ENCODE measurements around the gene MOB1A.
"Not testable (repeated sequence)": the region's sequence is repeated elsewhere in the genome, so short reads cannot be mapped to it uniquely, and the experiment has no call there.

The MOB1A gene

GRCh38 chr2:74216642-74217041, 38.0 kb upstream of the MOB1A start:
- H3K4me1 ChIP-seq (ENCODE audit: control insufficient read depth, insufficient read depth, low read length): no peaks in the 10 kb centered on the region
- whole genome bisulfite sequencing, 2 experiments: 91 to 92% methylated on average over 2 of the region's 2 CpGs
- H3K27me3 ChIP-seq (ENCODE audit: control insufficient read depth, insufficient read depth, low read length, poor library complexity, severe bottlenecking): no peaks in the 10 kb centered on the region
- no peak overlapping the region for H3K4me3 ChIP-seq (ENCODE audit: insufficient read depth, low read depth, low read length)
- peaks cover 17% of the 10 kb centered on the region for H3K36me3 ChIP-seq (ENCODE audit: control insufficient read depth, insufficient read depth, low read length)
- no peaks in the 10 kb centered on the region for H3K9me3 ChIP-seq (ENCODE audit: control insufficient read depth, low read length)
- H3K27ac ChIP-seq (ENCODE audit: insufficient read depth, low read depth, low read length, poor library complexity, severe bottlenecking): no peak overlapping the region

GRCh38 chr2:74215771-74216170, 37.1 kb upstream of the MOB1A start:
- not testable (repeated sequence) for H3K4me3 ChIP-seq (ENCODE audit: insufficient read depth, low read depth, low read length); H3K27ac ChIP-seq (ENCODE audit: insufficient read depth, low read depth, low read length, poor library complexity, severe bottlenecking); H3K9me3 ChIP-seq (ENCODE audit: control insufficient read depth, low read length); H3K4me1 ChIP-seq (ENCODE audit: control insufficient read depth, insufficient read depth, low read length); H3K27me3 ChIP-seq (ENCODE audit: control insufficient read depth, insufficient read depth, low read length, poor library complexity, severe bottlenecking)
- H3K36me3 ChIP-seq (ENCODE audit: control insufficient read depth, insufficient read depth, low read length): peaks cover 17% of the 10 kb centered on the region
- WGBS, 2 experiments: 94 to 96% methylated on average over 6 of the region's 6 CpGs

GRCh38 chr2:74212702-74213410, 34.2 kb upstream of the MOB1A start:
- Histone ChIP-seq H3K36me3 (ENCODE audit: control insufficient read depth, insufficient read depth, low read length) (peaks cover 27% of the 10 kb centered on the region), H3K4me3 (ENCODE audit: insufficient read depth, low read depth, low read length) (no peak overlapping the region), H3K9me3 (ENCODE audit: control insufficient read depth, low read length) (no peaks in the 10 kb centered on the region), H3K4me1 (ENCODE audit: control insufficient read depth, insufficient read depth, low read length) (no peaks in the 10 kb centered on the region), H3K27ac (ENCODE audit: insufficient read depth, low read depth, low read length, poor library complexity, severe bottlenecking) (no peak overlapping the region), H3K27me3 (ENCODE audit: control insufficient read depth, insufficient read depth, low read length, poor library complexity, severe bottlenecking) (no peaks in the 10 kb centered on the region)
- 90 to 92% methylated on average over 3 of the region's 3 CpGs for WGBS, 2 experiments

- Histone ChIP-seq H3K27ac (ENCODE audit: insufficient read depth, low read depth, low read length, poor library complexity, severe bottlenecking) (no peak overlapping the region), H3K27me3 (ENCODE audit: control insufficient read depth, insufficient read depth, low read length, poor library complexity, severe bottlenecking) (no peaks in the 10 kb centered on the region), H3K4me1 (ENCODE audit: control insufficient read depth, insufficient read depth, low read length) (no peaks in the 10 kb centered on the region), H3K36me3 (ENCODE audit: control insufficient read depth, insufficient read depth, low read length) (peaks cover 11% of the 10 kb centered on the region), H3K9me3 (ENCODE audit: control insufficient read depth, low read length) (no peaks in the 10 kb centered on the region), H3K4me3 (ENCODE audit: insufficient read depth, low read depth, low read length) (no peak overlapping the region)
- WGBS, 2 experiments: 72 to 77% methylated on average over 6 of the region's 6 CpGs
These were observed 27.6 kb upstream of the MOB1A start for GRCh38 chr2:74206180-74206688.

- Histone ChIP-seq H3K27me3 (ENCODE audit: control insufficient read depth, insufficient read depth, low read length, poor library complexity, severe bottlenecking) (no peaks in the 10 kb centered on the region), H3K4me1 (ENCODE audit: control insufficient read depth, insufficient read depth, low read length) (no peaks in the 10 kb centered on the region), H3K27ac (ENCODE audit: insufficient read depth, low read depth, low read length, poor library complexity, severe bottlenecking) (no peak overlapping the region), H3K4me3 (ENCODE audit: insufficient read depth, low read depth, low read length) (no peak overlapping the region), H3K9me3 (ENCODE audit: control insufficient read depth, low read length) (no peaks in the 10 kb centered on the region), H3K36me3 (ENCODE audit: control insufficient read depth, insufficient read depth, low read length) (peaks cover 11% of the 10 kb centered on the region)
- 88 to 91% methylated on average over 6 of the region's 6 CpGs for WGBS, 2 experiments
These were observed 26.9 kb upstream of the MOB1A start for GRCh38 chr2:74205596-74205995.

GRCh38 chr2:74205113-74205512, 26.4 kb upstream of the MOB1A start:
- WGBS, 2 experiments: 80 to 88% methylated on average over 3 to 5 of the region's 5 CpGs
- no peak overlapping the region for H3K4me3 ChIP-seq (ENCODE audit: insufficient read depth, low read depth, low read length)
- no peak overlapping the region for H3K27ac ChIP-seq (ENCODE audit: insufficient read depth, low read depth, low read length, poor library complexity, severe bottlenecking)
- peaks cover 11% of the 10 kb centered on the region for H3K36me3 ChIP-seq (ENCODE audit: control insufficient read depth, insufficient read depth, low read length)
- H3K27me3 ChIP-seq (ENCODE audit: control insufficient read depth, insufficient read depth, low read length, poor library complexity, severe bottlenecking): no peaks in the 10 kb centered on the region
- no peaks in the 10 kb centered on the region for H3K9me3 ChIP-seq (ENCODE audit: control insufficient read depth, low read length)
- peaks cover 4% of the 10 kb centered on the region for H3K4me1 ChIP-seq (ENCODE audit: control insufficient read depth, insufficient read depth, low read length)

- 93 to 96% methylated on average over 3 of the region's 3 CpGs for WGBS, 2 experiments
- Histone ChIP-seq H3K36me3 (ENCODE audit: control insufficient read depth, insufficient read depth, low read length) (peaks cover 11% of the 10 kb centered on the region), H3K4me1 (ENCODE audit: control insufficient read depth, insufficient read depth, low read length) (peaks cover 9% of the 10 kb centered on the region), H3K4me3 (ENCODE audit: insufficient read depth, low read depth, low read length) (no peak overlapping the region), H3K9me3 (ENCODE audit: control insufficient read depth, low read length) (no peaks in the 10 kb centered on the region), H3K27me3 (ENCODE audit: control insufficient read depth, insufficient read depth, low read length, poor library complexity, severe bottlenecking) (no peaks in the 10 kb centered on the region), H3K27ac (ENCODE audit: insufficient read depth, low read depth, low read length, poor library complexity, severe bottlenecking) (no peak overlapping the region)
These were observed 25.8 kb upstream of the MOB1A start for GRCh38 chr2:74204436-74204835.

- 88 to 97% methylated on average over 1 of the region's 1 CpG for WGBS, 2 experiments
- H3K27me3 ChIP-seq (ENCODE audit: control insufficient read depth, insufficient read depth, low read length, poor library complexity, severe bottlenecking): no peaks in the 10 kb centered on the region
- H3K4me3 ChIP-seq (ENCODE audit: insufficient read depth, low read depth, low read length): no peak overlapping the region
- H3K27ac ChIP-seq (ENCODE audit: insufficient read depth, low read depth, low read length, poor library complexity, severe bottlenecking): no peak overlapping the region
- no peaks in the 10 kb centered on the region for H3K9me3 ChIP-seq (ENCODE audit: control insufficient read depth, low read length)
- H3K4me1 ChIP-seq (ENCODE audit: control insufficient read depth, insufficient read depth, low read length): peaks cover 9% of the 10 kb centered on the region
- H3K36me3 ChIP-seq (ENCODE audit: control insufficient read depth, insufficient read depth, low read length): no peaks in the 10 kb centered on the region
These were observed 22.9 kb upstream of the MOB1A start for GRCh38 chr2:74201596-74201995.

- no peak overlapping the region for H3K4me3 ChIP-seq (ENCODE audit: insufficient read depth, low read depth, low read length)
- no peak overlapping the region for H3K27ac ChIP-seq (ENCODE audit: insufficient read depth, low read depth, low read length, poor library complexity, severe bottlenecking)
- WGBS, 2 experiments: 92 to 97% methylated on average over 3 of the region's 3 CpGs
- H3K9me3 ChIP-seq (ENCODE audit: control insufficient read depth, low read length): no peaks in the 10 kb centered on the region
- no peaks in the 10 kb centered on the region for H3K27me3 ChIP-seq (ENCODE audit: control insufficient read depth, insufficient read depth, low read length, poor library complexity, severe bottlenecking)
- no peaks in the 10 kb centered on the region for H3K36me3 ChIP-seq (ENCODE audit: control insufficient read depth, insufficient read depth, low read length)
- H3K4me1 ChIP-seq (ENCODE audit: control insufficient read depth, insufficient read depth, low read length): peaks cover 9% of the 10 kb centered on the region
These were observed 22.5 kb upstream of the MOB1A start for GRCh38 chr2:74201196-74201595.

GRCh38 chr2:74199871-74200305, 21.2 kb upstream of the MOB1A start:
- 11 to 13% methylated on average over 8 of the region's 8 CpGs for WGBS, 2 experiments

More at GRCh38 chr2:74199871-74200305, 21.2 kb upstream of the MOB1A start:
- Histone ChIP-seq H3K9me3 (ENCODE audit: control insufficient read depth, low read length) (no peaks in the 10 kb centered on the region), H3K27ac (ENCODE audit: insufficient read depth, low read depth, low read length, poor library complexity, severe bottlenecking) (peak overlapping the region; percentile 12), H3K4me1 (ENCODE audit: control insufficient read depth, insufficient read depth, low read length) (peaks cover 9% of the 10 kb centered on the region), H3K36me3 (ENCODE audit: control insufficient read depth, insufficient read depth, low read length) (no peaks in the 10 kb centered on the region), H3K4me3 (ENCODE audit: insufficient read depth, low read depth, low read length) (peak overlapping the region; percentile 83), H3K27me3 (ENCODE audit: control insufficient read depth, insufficient read depth, low read length, poor library complexity, severe bottlenecking) (no peaks in the 10 kb centered on the region)
